Activated CD8-positive, alpha-beta memory T cell treated with anti-CD3 and anti-CD28 coated beads for 24 hours (primary cell): Measurements from ENCODE around the gene NUCB1.

Source experiments
- DNase-seq: peaks from one replicate; pipeline ENCODE4 v3.0.0-alpha.2; 2020

Gene NUCB1

DNA sequence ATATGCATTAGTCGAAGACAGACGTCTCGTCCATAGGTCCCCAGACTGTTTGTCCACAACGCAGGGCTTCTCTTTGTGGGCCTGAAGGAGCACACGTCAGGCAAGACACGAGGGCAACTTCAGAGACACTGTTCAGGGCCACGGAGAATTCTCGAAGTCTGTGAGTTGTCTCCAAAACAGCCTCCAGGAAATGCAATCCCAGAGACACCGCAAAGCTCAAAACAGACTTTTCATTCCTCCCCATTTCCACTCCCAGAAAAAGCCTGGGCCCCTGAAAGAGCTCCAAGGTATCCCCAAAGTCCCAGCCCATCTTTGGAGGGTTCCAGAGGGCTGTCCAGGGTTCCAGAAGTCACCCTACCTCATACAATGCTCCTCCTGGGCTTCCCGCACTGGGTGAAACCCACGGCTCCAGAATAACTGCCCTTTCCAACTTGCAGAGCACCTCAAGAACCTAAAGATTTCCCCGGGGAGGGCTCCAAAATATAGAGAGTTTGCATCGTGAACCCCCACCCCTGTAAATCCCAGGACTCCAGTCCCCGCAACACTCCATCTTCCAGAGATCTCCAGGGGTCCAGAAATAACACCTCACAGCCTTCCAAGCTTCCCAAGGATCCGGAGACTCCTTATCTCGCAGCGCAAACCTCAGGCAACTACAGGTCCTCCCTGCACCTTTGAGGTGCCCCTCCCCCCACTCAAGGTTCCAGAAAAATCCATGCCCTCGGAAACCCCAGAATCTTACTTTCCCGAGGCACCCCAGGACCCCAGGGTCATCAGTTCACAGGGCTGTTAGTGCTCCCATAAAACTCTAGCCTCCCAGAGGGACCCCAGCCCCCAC lies 64.3 kb downstream of the NUCB1 start:
- no peak for DNase-seq

GRCh38 chr19:48965040-48965805 lies 65.1 kb downstream of the NUCB1 start, which contains the start of gene FTL:
Gene FTL (plus strand): TSS chr19:48965309. CDS start chr19:48965508, 199 bp downstream.
- peak; percentile 97 for DNase-seq

DNA sequence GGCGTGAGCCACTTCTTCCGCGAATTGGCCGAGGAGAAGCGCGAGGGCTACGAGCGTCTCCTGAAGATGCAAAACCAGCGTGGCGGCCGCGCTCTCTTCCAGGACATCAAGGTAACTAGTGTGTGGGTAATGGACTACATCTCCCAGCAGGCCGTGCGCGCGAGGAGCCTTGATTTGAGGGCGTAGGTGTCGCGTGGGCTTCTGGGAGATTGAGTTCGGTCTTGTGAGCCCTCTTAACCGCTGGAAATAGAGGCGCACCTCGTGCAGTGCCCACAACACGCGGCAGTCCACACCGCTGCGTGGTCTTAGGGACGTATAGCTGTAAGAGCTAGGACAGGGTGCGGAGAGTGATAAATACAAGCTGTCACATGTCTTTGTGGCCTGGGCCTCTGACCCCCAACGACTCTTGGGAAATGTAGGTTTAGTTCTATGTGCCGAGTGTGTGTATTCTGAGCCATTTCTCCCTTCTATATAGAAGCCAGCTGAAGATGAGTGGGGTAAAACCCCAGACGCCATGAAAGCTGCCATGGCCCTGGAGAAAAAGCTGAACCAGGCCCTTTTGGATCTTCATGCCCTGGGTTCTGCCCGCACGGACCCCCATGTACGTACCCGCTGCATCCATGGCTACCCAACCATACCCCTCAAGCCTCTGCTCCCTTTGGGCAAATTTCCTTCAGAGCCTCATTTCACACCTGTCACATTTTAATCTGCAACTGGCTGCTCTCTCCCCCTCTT lies 65.9 kb downstream of the NUCB1 start:
- peak; percentile 96 for DNase-seq

GRCh38 chr19:48966541-48967345 lies 66.6 kb downstream of the NUCB1 start:
- DNase-seq = peak; percentile 63

GRCh38 chr19:48967346-48968178 lies 67.5 kb downstream of the NUCB1 start:
- no peak for DNase-seq

GRCh38 chr19:48968179-48968661 lies 68.1 kb downstream of the NUCB1 start:
- DNase-seq = no peak

DNA sequence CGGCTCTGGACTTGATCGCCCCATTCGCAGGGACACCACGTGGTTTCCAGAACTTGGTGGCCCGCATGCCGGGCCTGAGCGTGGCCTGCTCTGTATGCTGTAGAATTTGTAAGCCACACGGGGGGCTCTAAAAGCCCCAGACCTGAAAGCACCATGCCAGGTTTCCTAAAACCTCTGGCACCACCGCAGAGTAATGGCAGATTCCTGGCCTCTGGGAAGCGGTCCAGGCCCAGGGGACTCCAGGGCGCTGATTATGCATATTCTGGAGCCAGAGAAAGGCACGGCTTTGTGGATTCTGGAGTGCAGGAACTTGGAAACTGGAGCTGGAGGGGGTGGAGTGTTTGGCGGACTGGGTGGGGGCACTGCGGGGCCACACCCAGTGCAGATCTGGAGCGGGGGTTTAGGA lies 68.7 kb downstream of the NUCB1 start:
- DNase-seq = no peak

DNA sequence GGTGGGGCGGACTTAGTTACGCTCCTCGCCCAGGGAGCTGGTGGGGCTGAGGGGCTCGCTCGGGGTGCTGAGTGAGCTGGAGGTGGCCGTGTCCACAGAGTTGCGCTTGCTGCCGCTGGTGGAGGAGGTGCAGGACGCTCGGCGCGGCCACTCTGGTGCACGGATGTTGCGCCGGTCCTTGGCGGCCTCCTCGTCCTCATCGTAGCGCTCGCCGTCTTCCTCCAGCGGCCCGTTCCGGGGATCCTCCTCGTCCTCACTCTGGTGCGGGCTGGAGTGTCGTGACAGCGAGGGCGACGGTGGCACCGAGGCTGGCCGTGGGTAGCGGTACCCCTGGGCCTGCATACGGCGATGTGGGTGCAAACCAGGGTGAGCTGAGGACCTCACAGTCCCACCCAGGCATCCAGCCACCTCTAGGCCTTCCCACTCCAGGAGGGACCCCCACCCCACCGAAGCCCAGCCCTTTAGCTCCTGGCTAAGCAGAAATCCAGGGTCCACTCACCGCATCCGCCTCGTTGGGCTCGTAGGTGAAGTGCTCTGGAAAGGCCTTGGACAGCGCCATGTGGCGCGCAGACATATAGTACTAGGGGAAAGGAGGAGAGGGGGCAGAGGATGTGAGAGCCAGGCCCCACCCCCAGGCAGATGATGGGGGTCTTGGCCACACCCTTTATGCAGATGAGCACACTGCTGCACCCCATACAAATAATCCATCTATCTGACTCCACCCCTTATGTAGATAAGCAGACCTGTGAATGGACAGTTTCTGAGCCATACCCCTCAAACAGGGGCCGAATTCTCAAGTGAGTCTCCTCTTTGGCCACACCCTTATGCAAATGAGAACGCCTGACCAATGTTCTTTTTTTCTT lies 69.4 kb downstream of the NUCB1 start:
- no peak for DNase-seq

DNA sequence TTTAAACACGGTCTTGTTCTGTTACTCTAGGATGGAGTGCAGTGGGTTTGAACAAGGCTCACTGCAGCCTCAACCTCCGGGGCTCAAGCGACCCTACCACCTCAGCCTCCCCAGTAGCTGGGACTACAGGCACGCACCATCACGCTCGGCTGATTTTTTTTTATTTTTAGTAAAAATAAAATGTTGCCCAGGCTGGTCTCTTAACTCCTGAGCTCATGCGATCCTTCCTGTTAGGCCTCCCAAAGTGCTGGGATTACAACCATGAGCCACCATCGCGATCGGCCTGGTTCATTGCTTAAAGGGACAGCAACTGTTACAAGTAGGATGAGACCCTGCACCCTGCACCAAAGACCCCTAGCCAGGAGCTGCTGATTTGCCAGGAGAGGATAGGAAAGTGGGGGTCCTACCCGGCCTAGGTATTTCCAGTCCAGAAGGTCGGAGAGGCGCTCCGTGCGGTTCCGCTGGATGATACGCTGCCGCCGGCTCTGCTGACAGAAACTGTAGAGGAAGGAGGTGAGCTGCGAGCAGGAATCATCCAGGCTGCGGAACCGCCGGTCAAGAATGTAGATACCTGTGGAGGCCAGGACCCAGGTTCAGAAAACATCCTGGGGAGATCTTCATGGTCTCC lies 70.1 kb downstream of the NUCB1 start:
- DNase-seq = no peak

DNA sequence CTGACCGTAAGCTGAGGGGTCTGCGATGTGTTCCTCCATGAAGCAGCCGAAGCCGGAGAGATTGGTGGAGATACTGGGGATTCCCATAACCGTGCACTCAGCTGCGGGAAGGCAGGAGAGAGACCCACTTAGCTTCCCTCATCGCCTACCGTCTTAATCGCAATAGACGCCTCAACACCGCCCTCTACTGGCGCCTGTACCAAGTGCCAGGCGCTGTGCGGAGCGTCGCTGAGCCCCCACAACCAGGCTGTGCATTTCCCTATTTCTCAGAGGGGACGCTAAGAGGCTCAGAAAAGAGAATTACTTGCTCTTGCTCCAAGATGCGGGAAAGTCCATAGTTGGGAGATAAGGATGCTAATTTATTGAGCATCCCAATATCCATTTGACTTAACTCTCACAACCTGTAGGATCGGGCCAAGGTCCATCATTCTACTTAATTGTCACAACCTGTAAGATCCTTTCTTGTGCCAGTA lies 70.8 kb downstream of the NUCB1 start:
- peak; percentile 94 for DNase-seq
